Choroid plexus epithelial cell (primary cell): Measurements from ENCODE around the gene GCH1.

ENCODE experiments used
- DNase-seq: peaks from one replicate; pipeline ENCODE4 v3.0.0-alpha.2; 2010; ENCODE audit warnings: low read depth
- H3K4me3 ChIP-seq: 2 replicates; pipeline ENCODE4 v1.5.1; 2011; ENCODE audit warnings: low read depth, mild to moderate bottlenecking, control low read depth, low read length, moderate library complexity
- CTCF ChIP-seq: conservative IDR thresholded peaks from 2 replicates; pipeline ENCODE4 v1.5.1; 2011; ENCODE audit warnings: low read depth, mild to moderate bottlenecking, control low read depth, inconsistent platforms, low read length, moderate library complexity

Gene GCH1

GRCh38 chr14:54935958-54936357 is 33.3 kb upstream of the GCH1 start:
- DNase-seq, result peak; percentile 71
- H3K4me3 ChIP-seq, result no peak overlapping the region
- no peak for TF ChIP-seq CTCF

GRCh38 chr14:54935100-54935499 is 32.5 kb upstream of the GCH1 start:
- DNase-seq, result no peak
- TF ChIP-seq CTCF, result no peak
- H3K4me3 ChIP-seq, result no peak overlapping the region

GRCh38 chr14:54933006-54933405 is 30.4 kb upstream of the GCH1 start:
- DNase-seq, result no peak
- TF ChIP-seq CTCF, result no peak
- no peak overlapping the region for H3K4me3 ChIP-seq

GRCh38 chr14:54931598-54932340 is 29.1 kb upstream of the GCH1 start:
- DNase-seq, result no peak
- no peak for TF ChIP-seq CTCF
- no peak overlapping the region for H3K4me3 ChIP-seq

- no peak overlapping the region for H3K4me3 ChIP-seq
- DNase-seq, result no peak
- no peak for TF ChIP-seq CTCF
Measured at GRCh38 chr14:54931101-54931500, 28.5 kb upstream of the GCH1 start.

- DNase-seq, result no peak
- TF ChIP-seq CTCF, result no peak
- H3K4me3 ChIP-seq, result no peak overlapping the region
Measured at GRCh38 chr14:54929556-54929955, 26.9 kb upstream of the GCH1 start.

GRCh38 chr14:54928216-54928615 is 25.6 kb upstream of the GCH1 start:
- no peak for DNase-seq
- TF ChIP-seq CTCF, result no peak
- H3K4me3 ChIP-seq, result no peak overlapping the region
